Neuronal stem cell (in vitro differentiated cells): ENCODE measurements around the gene ZBTB20.

ENCODE experiments used
- DNase-seq: peaks from one replicate; pipeline ENCODE4 v3.0.0-alpha.2; 2013; ENCODE audit warnings: low spot score
- H2AFZ ChIP-seq: one replicate; pipeline ENCODE4 v1.6.1; 2013; ENCODE audit warnings: mild to moderate bottlenecking, low read length, inconsistent platforms
- H2AK5ac ChIP-seq: 2 replicates; pipeline ENCODE4 v1.6.1; 2013; ENCODE audit warnings: low read depth, mild to moderate bottlenecking, inconsistent platforms, low read length, moderate library complexity, mixed read lengths
- H2BK120ac ChIP-seq: 2 replicates; pipeline ENCODE4 v1.6.1; 2013; ENCODE audit warnings: low read depth, mild to moderate bottlenecking, inconsistent platforms, low read length, moderate library complexity, mixed read lengths
- H2BK12ac ChIP-seq: one replicate; pipeline ENCODE4 v1.6.1; 2013; ENCODE audit warnings: low read length, inconsistent platforms
- H2BK15ac ChIP-seq: 2 replicates; pipeline ENCODE4 v1.6.1; 2013; ENCODE audit warnings: mild to moderate bottlenecking, low read length, inconsistent platforms, mixed read lengths
- H2BK5ac ChIP-seq: one replicate; pipeline ENCODE4 v1.6.1; 2013; ENCODE audit warnings: inconsistent platforms, mild to moderate bottlenecking, low read length, moderate library complexity
- H3K14ac ChIP-seq: one replicate; pipeline ENCODE4 v1.6.1; 2013; ENCODE audit warnings: low read length, inconsistent platforms
- H3K18ac ChIP-seq: 2 replicates; pipeline ENCODE4 v1.6.1; 2013; ENCODE audit warnings: low read length, inconsistent platforms
- H3K23ac ChIP-seq: 2 replicates; pipeline ENCODE4 v1.6.1; 2013; ENCODE audit warnings: low read depth, mild to moderate bottlenecking, mixed read lengths, low read length, inconsistent platforms; ENCODE audit not compliant: poor library complexity
- H3K27ac ChIP-seq: replicated peaks from 3 replicates; pipeline ENCODE4 v1.5.1; 2013; ENCODE audit warnings: low read length, inconsistent platforms
- H3K27me3 ChIP-seq, 3 experiments: 2 replicates each; pipeline ENCODE4 v1.6.1; 2013; ENCODE audit warnings: low read length in 3 of 3, mild to moderate bottlenecking in 2 of 3, inconsistent platforms in 1 of 3, low read depth in 1 of 3, mixed read lengths in 1 of 3, moderate library complexity in 1 of 3; ENCODE audit not compliant: control insufficient read depth in 3 of 3, insufficient read depth in 3 of 3
- H3K36me3 ChIP-seq, 2 donors: replicated peaks in 1 of 2; 2 replicates each; pipeline ENCODE4 v1.6.1; 2013; ENCODE audit warnings: low read length in 2 of 2; ENCODE audit not compliant: control insufficient read depth in 2 of 2, insufficient read depth in 2 of 2
- H3K4ac ChIP-seq: 2 replicates; pipeline ENCODE4 v1.6.1; 2013; ENCODE audit warnings: inconsistent platforms, mild to moderate bottlenecking, low read length, moderate library complexity
- H3K4me1 ChIP-seq, 2 donors: 1 replicate in 1 of 2; 2 replicates in 1 of 2; pipeline ENCODE4 v1.6.1; 2013; ENCODE audit warnings: low read length in 2 of 2, low read depth in 1 of 2; ENCODE audit not compliant: control insufficient read depth in 2 of 2, insufficient read depth in 1 of 2
- H3K4me2 ChIP-seq: one replicate; pipeline ENCODE4 v1.6.1; 2013; ENCODE audit warnings: mild to moderate bottlenecking, low read length, inconsistent platforms; ENCODE audit not compliant: insufficient read depth, poor library complexity, severe bottlenecking
- H3K4me3 ChIP-seq, 2 donors: 2 replicates each; pipeline ENCODE4 v1.5.1; 2013; ENCODE audit warnings: low read length in 2 of 2, mild to moderate bottlenecking in 2 of 2, inconsistent platforms in 1 of 2, moderate library complexity in 1 of 2
- H3K79me1 ChIP-seq: one replicate; pipeline ENCODE4 v1.6.1; 2013; ENCODE audit warnings: low read depth, mild to moderate bottlenecking, inconsistent platforms, low read length, moderate library complexity
- H3K9ac ChIP-seq: one replicate; pipeline ENCODE4 v1.6.1; 2013; ENCODE audit warnings: mild to moderate bottlenecking, low read depth, low read length, inconsistent platforms; ENCODE audit not compliant: poor library complexity
- H3K9me3 ChIP-seq, 2 donors: replicated peaks in 1 of 2; 2 replicates each; pipeline versions ENCODE3 to v1.6.1; 2013; ENCODE audit warnings: low read length in 2 of 2, mild to moderate bottlenecking in 2 of 2, inconsistent platforms in 1 of 2, low read depth in 1 of 2, mixed read lengths in 1 of 2, moderate library complexity in 1 of 2; ENCODE audit not compliant: control insufficient read depth in 2 of 2, insufficient read depth in 1 of 2
- H4K8ac ChIP-seq: one replicate; pipeline ENCODE4 v1.6.1; 2013; ENCODE audit warnings: low read depth, mild to moderate bottlenecking, inconsistent platforms, low read length, moderate library complexity
- H4K91ac ChIP-seq: one replicate; pipeline ENCODE4 v1.6.1; 2013; ENCODE audit warnings: low read length, low read depth, mild to moderate bottlenecking, inconsistent platforms; ENCODE audit not compliant: poor library complexity
- WGBS, 2 donors: extraction: QIAGEN DNeasy Blood & Tissue Kit; methylation state at CpG; one replicate each; pipeline ENCODE4 v1.1.7; 2013; ENCODE audit warnings: missing lambda C conversion rate in 2 of 2, mixed read lengths in 1 of 2; ENCODE audit not compliant: insufficient read length in 2 of 2, insufficient replicate concordance in 1 of 2; ENCODE audit errors: extremely low coverage in 2 of 2; 5-methylcytosine and 5-hydroxymethylcytosine counted together

Gene ZBTB20

DNA sequence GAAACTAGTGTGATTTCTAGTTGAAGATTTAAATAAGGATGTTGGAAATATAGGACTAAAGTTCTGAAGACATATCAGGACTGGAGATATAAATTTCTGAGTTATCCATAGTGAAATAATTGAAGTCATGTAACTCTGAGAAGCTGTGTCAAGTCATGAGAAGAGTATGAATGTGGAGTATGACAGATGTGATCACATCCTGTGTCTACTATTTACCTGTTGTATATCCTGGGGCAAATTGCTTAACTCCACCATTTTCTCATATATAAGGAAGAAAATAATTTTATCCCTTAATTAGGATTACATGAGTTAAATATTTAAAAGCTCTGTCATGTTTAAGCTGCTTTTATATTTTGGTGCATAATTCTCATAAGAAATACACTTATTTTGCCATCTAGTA, 350.3 kb downstream of the ZBTB20 start:
- Histone ChIP-seq H3K23ac (no peak overlapping the region), H2BK120ac (no peak overlapping the region), H4K91ac (no peak overlapping the region), H2BK15ac (no peak overlapping the region), H3K14ac (no peak overlapping the region), H3K9me3 (no peaks in the 10 kb centered on the region), H2BK5ac (no peak overlapping the region), H3K27me3 (no peaks in the 10 kb centered on the region), H3K4me3 (no peak overlapping the region), H3K18ac (no peak overlapping the region), H2AK5ac (no peak overlapping the region), H3K27ac (no peak overlapping the region), H3K79me1 (no peaks in the 10 kb centered on the region), H3K36me3 (no peaks in the 10 kb centered on the region), H4K8ac (no peak overlapping the region), H2BK12ac (no peak overlapping the region), H3K9ac (no peak overlapping the region), H3K4me2 (no peak overlapping the region), H3K4me1 (peaks cover 8 to 23% of the 10 kb centered on the region in 2 donors), H3K4ac (no peak overlapping the region), H2AFZ (no peak overlapping the region)
- DNase-seq = no peak

DNA sequence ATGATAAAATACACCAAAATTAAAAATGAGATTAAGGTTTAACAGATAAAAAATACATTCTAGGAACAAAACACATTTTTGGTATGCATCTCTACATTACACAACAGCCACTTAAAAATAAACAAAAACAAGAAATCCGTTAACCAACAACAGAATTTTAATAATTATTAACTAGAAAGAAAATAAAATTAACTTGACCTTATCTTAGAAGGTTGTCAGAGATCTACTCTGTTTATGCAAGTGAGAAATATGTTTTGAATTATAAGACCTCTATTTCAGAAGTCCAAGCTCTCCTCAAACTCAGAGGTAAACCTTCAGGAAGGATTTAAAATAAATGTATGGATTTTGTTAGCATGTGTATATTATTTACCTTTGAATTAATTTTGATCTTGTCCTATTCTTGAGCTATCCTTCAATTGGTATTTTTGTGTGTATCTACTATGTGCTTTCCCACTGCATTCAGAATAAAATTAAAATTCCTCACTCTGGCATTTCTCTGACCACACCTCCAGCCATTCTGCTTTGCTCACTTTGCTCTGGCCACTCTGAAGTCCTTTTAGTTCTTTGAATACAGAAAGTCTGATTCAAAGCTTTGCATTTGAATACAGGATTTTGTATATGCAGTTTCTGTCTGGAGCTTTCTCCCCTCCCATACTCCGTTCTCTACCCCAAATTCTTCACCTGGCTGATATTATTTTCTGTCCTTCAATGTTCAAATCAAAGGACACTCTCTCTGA, 352.0 kb downstream of the ZBTB20 start:
- no peak for DNase-seq
- Histone ChIP-seq H2BK15ac (no peak overlapping the region), H3K14ac (no peak overlapping the region), H3K18ac (no peak overlapping the region), H3K27me3 (no peaks in the 10 kb centered on the region), H3K4ac (no peak overlapping the region), H3K9me3 (no peaks in the 10 kb centered on the region), H3K23ac (no peak overlapping the region), H3K4me2 (no peak overlapping the region), H4K8ac (no peak overlapping the region), H4K91ac (no peak overlapping the region), H2BK12ac (no peak overlapping the region), H3K79me1 (no peaks in the 10 kb centered on the region), H2AFZ (no peak overlapping the region), H2AK5ac (no peak overlapping the region), H2BK5ac (no peak overlapping the region), H3K27ac (no peak overlapping the region), H3K36me3 (no peaks in the 10 kb centered on the region), H3K9ac (no peak overlapping the region), H3K4me1 (peaks cover 5 to 12% of the 10 kb centered on the region in 2 donors), H3K4me3 (no peak overlapping the region), H2BK120ac (no peak overlapping the region)
- no CpG with 5 or more reads among the region's 2 CpGs for WGBS, 2 donors

DNA sequence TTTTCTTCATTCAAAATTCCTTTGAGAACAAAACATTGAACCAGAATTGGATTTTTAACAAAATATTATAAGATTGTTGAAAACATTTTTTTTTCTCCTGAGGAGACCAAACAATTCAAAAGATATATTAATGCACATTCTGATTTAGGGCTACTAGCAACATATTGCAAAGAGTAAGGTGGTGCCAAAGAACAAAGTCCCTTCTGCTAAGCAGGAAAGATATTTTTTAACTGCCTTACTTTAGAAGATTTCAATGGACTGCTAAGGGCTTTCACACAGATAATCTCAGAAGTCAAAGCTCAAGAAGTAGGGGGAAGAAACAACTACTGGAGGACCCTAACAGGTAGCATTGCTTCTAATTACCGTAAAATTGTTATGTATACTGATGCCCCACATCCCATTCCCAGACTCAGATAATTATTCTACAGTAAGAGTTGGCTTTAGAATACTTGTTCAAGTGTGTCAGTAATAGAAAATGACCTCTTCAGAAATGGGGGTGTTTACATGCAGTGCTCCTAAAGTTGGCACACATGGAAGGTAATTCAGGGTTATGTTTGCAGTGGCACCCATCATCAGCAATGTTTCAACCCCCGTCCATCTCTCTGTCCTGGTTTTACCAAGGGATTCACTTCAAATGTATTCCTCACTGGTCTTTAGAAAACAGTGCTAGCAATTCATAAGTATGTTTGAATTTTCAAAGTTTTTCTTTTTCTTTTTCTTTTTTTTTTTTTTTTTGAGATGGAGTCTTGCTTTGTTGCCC, 354.7 kb downstream of the ZBTB20 start:
- no peak overlapping the region for H2AK5ac ChIP-seq
- H3K4ac ChIP-seq = no peak overlapping the region
- no peak overlapping the region for H3K4me2 ChIP-seq
- no peak overlapping the region for H3K18ac ChIP-seq
- H3K4me1 ChIP-seq = peaks cover 3 to 6% of the 10 kb centered on the region in 2 donors
- no peak overlapping the region for H2BK12ac ChIP-seq
- no peaks in the 10 kb centered on the region for H3K36me3 ChIP-seq
- H4K91ac ChIP-seq = no peak overlapping the region
- H3K27ac ChIP-seq = no peak overlapping the region
- WGBS, 2 donors = no CpG with 5 or more reads among the region's 2 CpGs
- no peak overlapping the region for H2BK15ac ChIP-seq
- no peak overlapping the region for H2BK120ac ChIP-seq
- no peaks in the 10 kb centered on the region for H3K79me1 ChIP-seq
- no peak overlapping the region for H3K4me3 ChIP-seq
- H2AFZ ChIP-seq = no peak overlapping the region
- H3K9ac ChIP-seq = no peak overlapping the region
- no peak overlapping the region for H3K23ac ChIP-seq
- no peak overlapping the region for H3K14ac ChIP-seq
- DNase-seq = no peak
- no peak overlapping the region for H2BK5ac ChIP-seq
- H3K9me3 ChIP-seq = no peaks in the 10 kb centered on the region
- no peaks in the 10 kb centered on the region for H3K27me3 ChIP-seq
- no peak overlapping the region for H4K8ac ChIP-seq

DNA sequence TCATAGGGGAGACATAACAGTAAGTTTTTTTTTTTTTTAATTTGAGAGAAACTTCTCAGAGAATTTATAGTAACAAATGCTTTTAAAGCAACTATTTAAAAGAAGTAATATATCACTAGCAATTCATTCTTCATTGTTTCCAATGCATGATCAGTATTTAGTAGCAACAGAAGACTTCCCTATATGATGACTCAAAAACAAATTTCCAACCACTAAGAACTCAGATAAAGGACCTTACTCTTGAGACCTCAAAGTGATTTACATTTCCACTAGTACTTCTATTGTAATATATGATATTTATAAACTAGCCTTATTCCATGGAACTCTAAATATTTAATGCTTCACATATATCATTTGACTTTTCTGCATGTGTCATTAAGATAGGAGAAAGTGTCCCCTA, 356.3 kb downstream of the ZBTB20 start:
- Histone ChIP-seq H2AK5ac (no peak overlapping the region), H3K23ac (no peak overlapping the region), H3K27ac (no peak overlapping the region), H3K36me3 (no peaks in the 10 kb centered on the region), H3K27me3 (no peaks in the 10 kb centered on the region), H2BK12ac (no peak overlapping the region), H3K9me3 (no peaks in the 10 kb centered on the region), H3K18ac (no peak overlapping the region), H3K79me1 (no peaks in the 10 kb centered on the region), H3K4me1 (peaks cover 3 to 6% of the 10 kb centered on the region in 2 donors), H2AFZ (no peak overlapping the region), H4K8ac (no peak overlapping the region), H3K4me2 (no peak overlapping the region), H3K4me3 (no peak overlapping the region), H2BK15ac (no peak overlapping the region), H3K14ac (no peak overlapping the region), H3K9ac (no peak overlapping the region), H3K4ac (no peak overlapping the region), H4K91ac (no peak overlapping the region), H2BK5ac (no peak overlapping the region), H2BK120ac (no peak overlapping the region)
- DNase-seq = no peak
